GM19467 (cell line): ENCODE measurements around the gene RUSF1.
"Not testable (repeated sequence)": the region's sequence is repeated elsewhere in the genome, so short reads cannot be mapped to it uniquely, and the experiment has no call there.

Source experiments
- ATAC-seq: cut with Tn5 transposase; IDR thresholded peaks from one replicate; pipeline ENCODE4 v1.9.1; 2021; ENCODE audit warnings: mild to moderate bottlenecking, moderate library complexity; ENCODE audit not compliant: unreplicated experiment

Gene RUSF1

GRCh38 chr16:31517800-31518402 is 9.7 kb upstream of the RUSF1 start:
- no peak for ATAC-seq

- ATAC-seq, result no peak
These were observed 5.7 kb upstream of the RUSF1 start for GRCh38 chr16:31513884-31514283.

GRCh38 chr16:31513126-31513525 is 4.9 kb upstream of the RUSF1 start:
- no peak for ATAC-seq

- no peak for ATAC-seq
These were observed 560 bp upstream of the RUSF1 start for GRCh38 chr16:31508706-31509195.

- ATAC-seq, result no peak
These were observed 618 bp downstream of the RUSF1 start for GRCh38 chr16:31507617-31507928.

- no peak for ATAC-seq
These were observed 2.7 kb downstream of the RUSF1 start for GRCh38 chr16:31505483-31505882.

GRCh38 chr16:31504159-31504558 is 4.0 kb downstream of the RUSF1 start:
- no peak for ATAC-seq

- ATAC-seq, result not testable (repeated sequence)
These were observed 4.6 kb downstream of the RUSF1 start for GRCh38 chr16:31503555-31503954.

GRCh38 chr16:31502981-31503380 is 5.2 kb downstream of the RUSF1 start:
- no peak for ATAC-seq

GRCh38 chr16:31501966-31502348 is 6.2 kb downstream of the RUSF1 start:
- no peak for ATAC-seq

GRCh38 chr16:31501226-31501965 is 6.8 kb downstream of the RUSF1 start:
- ATAC-seq, result no peak

- no peak for ATAC-seq
These were observed 8.3 kb downstream of the RUSF1 start for GRCh38 chr16:31499928-31500327.

- no peak for ATAC-seq
These were observed 9.7 kb downstream of the RUSF1 start for GRCh38 chr16:31498493-31498892.

GRCh38 chr16:31496670-31497069 is 11.5 kb downstream of the RUSF1 start:
- ATAC-seq, result no peak

GRCh38 chr16:31493506-31494125 is 14.6 kb downstream of the RUSF1 start:
- ATAC-seq, result no peak

GRCh38 chr16:31491778-31492418 is 16.3 kb downstream of the RUSF1 start:
- ATAC-seq, result no peak

GRCh38 chr16:31489616-31490584 is 18.3 kb downstream of the RUSF1 start:
- no peak for ATAC-seq

GRCh38 chr16:31489298-31489564 is 19.0 kb downstream of the RUSF1 start:
- ATAC-seq, result no peak

GRCh38 chr16:31488468-31489297 is 19.5 kb downstream of the RUSF1 start:
- no peak for ATAC-seq
